Activated naive CD4-positive, alpha-beta T cell treated with anti-CD3 and anti-CD28 coated beads, Interleukin-2, amount 50 U/mL, for 72 hours (primary cell): Measurements from ENCODE around the gene MFSD1. TPM values are rescaled to one million over a fixed set of nuclear protein-coding genes. Genes with fewer than 3 reads are reported as not detected.

Experiments
- ATAC-seq, 2 donors: fragments of 150-1000 bp; cut with Tn5 transposase; 2 replicates each; pipeline ENCODE4 v1.10.0; 2021; ENCODE audit warnings: mild to moderate bottlenecking in 2 of 2, moderate library complexity in 2 of 2
- DNase-seq, 2 donors: peaks; one replicate each; pipeline ENCODE4 v3.0.0; 2021 to 2022; ENCODE audit warnings: low spot score in 2 of 2
- H3K27ac Mint-ChIP-seq, 2 donors: one replicate each; pipeline ENCODE4 v1.8.0; 2022; ENCODE audit warnings: mild to moderate bottlenecking in 2 of 2, mixed read lengths in 2 of 2
- H3K36me3 Mint-ChIP-seq, 2 donors: one replicate each; pipeline ENCODE4 v1.8.0; 2022; ENCODE audit warnings: mixed read lengths in 2 of 2
- H3K9me3 Mint-ChIP-seq, 2 donors: one replicate each; pipeline ENCODE4 v1.8.0; 2022; ENCODE audit warnings: mixed read lengths in 2 of 2
- total RNA-seq, 2 donors: library from RNA; stranded (reverse); gene quantifications; one replicate each; pipeline ENCODE4 v1.2.3, GENCODE V29; 2022

MFSD1 gene
- total RNA-seq, 2 donors from 2014 or later: 17.6 to 21.8 TPM

GRCh38 chr3:158837240-158837639 lies 35.4 kb downstream of the MFSD1 start:
- H3K27ac Mint-ChIP-seq: no peak overlapping the region
- H3K36me3 Mint-ChIP-seq: no peaks in the 10 kb centered on the region
- ATAC-seq: no peak
- no peaks in the 10 kb centered on the region for H3K9me3 Mint-ChIP-seq
- DNase-seq: no peak

DNA sequence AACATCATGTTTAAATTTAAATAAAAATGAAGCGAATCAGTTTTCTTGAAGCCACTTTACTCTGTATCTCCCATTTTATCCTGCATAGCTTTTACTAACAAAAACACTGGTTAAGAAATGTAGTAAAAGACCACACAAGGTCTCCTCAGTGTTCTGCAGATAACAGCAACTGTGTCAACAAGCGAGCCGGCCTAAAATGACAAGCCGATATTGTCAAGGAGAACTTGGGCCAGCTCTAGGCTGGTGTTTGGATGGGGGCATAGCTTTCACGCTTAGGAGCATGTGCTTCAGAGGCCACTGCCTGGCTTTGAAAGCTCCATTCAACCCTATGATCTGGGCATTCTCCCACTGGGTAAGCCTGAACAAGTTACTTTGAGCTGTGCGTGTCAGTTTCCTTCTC lies 38.1 kb downstream of the MFSD1 start:
- DNase-seq (no peak), ATAC-seq (no peak)
- no peaks in the 10 kb centered on the region for H3K9me3 Mint-ChIP-seq
- no peak overlapping the region for H3K27ac Mint-ChIP-seq
- H3K36me3 Mint-ChIP-seq: no peaks in the 10 kb centered on the region

- no peak for ATAC-seq
- Mint-ChIP-seq H3K9me3 (no peaks in the 10 kb centered on the region), H3K36me3 (no peaks in the 10 kb centered on the region), H3K27ac (no peak overlapping the region)
- no peak for DNase-seq
These were observed 39.5 kb downstream of the MFSD1 start for GRCh38 chr3:158841387-158841786.

DNA sequence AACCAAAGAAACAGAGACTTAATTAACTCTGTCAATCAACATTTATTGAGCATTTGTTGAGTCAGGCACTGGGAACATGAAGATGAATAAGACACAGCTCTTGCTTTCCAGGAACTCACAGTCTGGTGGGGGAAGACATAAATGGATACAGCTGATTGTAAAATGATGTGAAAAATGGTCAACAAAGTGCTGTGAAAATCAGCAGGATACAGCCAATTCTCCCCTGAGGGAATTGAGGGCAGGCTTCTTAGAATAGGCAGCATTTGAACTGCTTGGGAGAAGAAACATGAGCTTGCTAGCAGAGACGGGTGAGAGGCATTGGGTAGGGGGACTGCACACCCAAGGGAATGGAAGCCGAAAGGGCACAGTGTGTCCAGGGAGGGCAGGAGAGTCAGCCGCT lies 41.1 kb downstream of the MFSD1 start:
- ATAC-seq (no peak), DNase-seq (no peak)
- H3K36me3 Mint-ChIP-seq: no peaks in the 10 kb centered on the region
- H3K9me3 Mint-ChIP-seq: no peaks in the 10 kb centered on the region
- no peak overlapping the region for H3K27ac Mint-ChIP-seq

GRCh38 chr3:158845765-158846350 lies 44.0 kb downstream of the MFSD1 start:
- H3K27ac Mint-ChIP-seq: no peak overlapping the region
- H3K9me3 Mint-ChIP-seq: no peaks in the 10 kb centered on the region
- ATAC-seq (peak in 1 of 2 donors; percentile 66), DNase-seq (peak in 1 of 2 donors; percentile 32)
- H3K36me3 Mint-ChIP-seq: no peaks in the 10 kb centered on the region

DNA sequence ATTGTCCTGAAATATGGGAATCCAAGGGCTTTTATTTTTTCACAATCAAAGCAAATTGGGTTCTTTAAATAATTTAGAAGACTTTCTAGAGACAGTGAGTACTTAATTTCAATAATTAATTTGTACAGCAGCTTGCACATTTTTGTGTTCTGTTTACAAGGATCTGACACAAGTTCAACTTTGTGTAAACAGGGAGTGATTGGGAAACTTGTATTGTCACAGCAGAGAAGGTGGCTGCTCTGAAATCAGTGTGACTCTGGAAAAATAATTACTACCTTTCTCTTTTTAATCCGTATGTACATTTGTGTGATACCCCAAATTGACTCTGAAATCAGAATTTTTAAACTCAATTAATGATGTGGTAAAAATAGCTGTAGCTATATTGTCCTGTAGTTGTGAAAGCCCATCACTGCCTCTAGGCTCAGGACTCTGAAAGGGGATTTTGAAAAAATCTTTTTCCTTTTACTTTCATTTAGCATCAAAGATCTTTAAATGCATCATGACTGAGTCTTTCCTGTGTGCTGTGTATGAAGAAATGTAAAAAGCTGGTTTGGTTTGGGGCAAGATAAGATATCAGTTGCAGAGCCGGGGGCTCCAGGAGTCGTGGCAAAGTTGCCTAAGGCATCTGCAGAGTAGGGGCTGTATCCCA lies 45.1 kb downstream of the MFSD1 start:
- no peaks in the 10 kb centered on the region for H3K36me3 Mint-ChIP-seq
- H3K27ac Mint-ChIP-seq: no peak overlapping the region
- ATAC-seq (peak; percentile 60 to 62), DNase-seq (no peak)
- H3K9me3 Mint-ChIP-seq: no peaks in the 10 kb centered on the region

DNA sequence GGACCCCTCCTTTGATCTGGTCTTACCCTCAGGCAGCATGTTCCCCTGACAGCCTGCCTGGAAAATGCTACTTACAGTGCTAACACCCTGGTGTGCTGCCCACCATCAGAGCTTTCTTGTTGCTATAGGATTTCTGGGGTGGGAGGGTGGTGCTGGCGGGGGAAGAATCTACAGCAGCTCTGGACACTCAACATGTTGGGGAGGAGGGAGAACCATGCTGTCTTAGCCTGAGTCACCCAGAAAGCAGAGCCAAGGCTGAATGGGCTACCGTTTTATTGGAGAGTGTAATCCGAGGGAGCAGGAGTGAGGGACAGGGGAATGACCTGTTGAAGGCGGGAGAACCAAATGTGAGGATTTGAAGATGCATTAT lies 45.6 kb downstream of the MFSD1 start:
- Mint-ChIP-seq H3K9me3 (no peaks in the 10 kb centered on the region), H3K27ac (no peak overlapping the region), H3K36me3 (no peaks in the 10 kb centered on the region)
- no peak for DNase-seq
- peak in 1 of 2 donors; percentile 31 for ATAC-seq

GRCh38 chr3:158847885-158848284 lies 46.0 kb downstream of the MFSD1 start:
- no peak overlapping the region for H3K27ac Mint-ChIP-seq

GRCh38 chr3:158849757-158850156 lies 47.9 kb downstream of the MFSD1 start:
- Mint-ChIP-seq H3K9me3 (no peaks in the 10 kb centered on the region), H3K27ac (no peak overlapping the region), H3K36me3 (no peaks in the 10 kb centered on the region)
- ATAC-seq (no peak), DNase-seq (no peak)

More at GRCh38 chr3:158847885-158848284, 46.0 kb downstream of the MFSD1 start:
- no peak for DNase-seq
- no peak for ATAC-seq
- H3K36me3 Mint-ChIP-seq: no peaks in the 10 kb centered on the region
- H3K9me3 Mint-ChIP-seq: no peaks in the 10 kb centered on the region

DNA sequence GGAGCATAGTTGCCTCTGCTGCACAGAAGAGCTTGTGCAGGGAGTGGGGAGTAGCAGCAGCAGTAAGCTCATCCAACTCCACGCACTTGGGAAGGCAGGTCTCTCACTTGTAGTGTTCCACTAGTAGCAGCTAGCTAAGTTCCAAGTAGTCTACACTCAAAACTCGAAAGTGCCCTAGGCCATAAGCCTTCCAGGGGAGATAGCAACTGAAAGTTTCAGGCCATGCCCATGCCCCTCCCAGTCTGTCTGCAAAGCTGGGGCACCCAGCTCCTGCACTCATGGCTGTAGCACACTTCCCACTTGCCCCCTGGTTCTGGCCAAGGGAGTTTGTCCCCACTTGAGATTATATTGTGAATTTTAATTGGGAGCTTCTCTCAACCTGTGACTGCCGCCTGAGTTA lies 57.5 kb downstream of the MFSD1 start:
- Mint-ChIP-seq H3K27ac (no peak overlapping the region), H3K9me3 (peaks cover 5% of the 10 kb centered on the region in 2 donors), H3K36me3 (peaks cover 6 to 25% of the 10 kb centered on the region in 2 donors)
- ATAC-seq: no peak
- no peak for DNase-seq

DNA sequence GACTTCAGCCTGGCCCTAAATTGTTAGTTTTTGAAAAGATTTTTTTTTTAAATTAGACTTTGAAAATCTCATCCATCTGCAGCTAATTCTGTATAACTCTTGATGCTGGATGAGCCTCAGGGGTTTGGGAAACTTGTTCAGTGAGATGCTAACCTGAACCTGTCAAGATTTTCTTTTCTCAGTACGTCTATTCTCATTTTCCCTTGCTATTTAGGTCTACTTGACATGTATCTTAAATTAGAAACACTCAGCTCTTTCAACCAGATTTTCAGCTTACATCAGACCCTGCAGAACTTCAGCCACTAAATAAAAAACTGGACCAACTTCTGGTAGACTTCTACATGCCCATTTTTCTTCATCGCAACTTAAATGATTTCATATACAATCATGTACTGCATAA lies 61.4 kb downstream of the MFSD1 start:
- no peak overlapping the region for H3K27ac Mint-ChIP-seq
- no peaks in the 10 kb centered on the region for H3K9me3 Mint-ChIP-seq
- DNase-seq (no peak), ATAC-seq (no peak)
- peaks cover 0 to 5% of the 10 kb centered on the region in 2 donors for H3K36me3 Mint-ChIP-seq

DNA sequence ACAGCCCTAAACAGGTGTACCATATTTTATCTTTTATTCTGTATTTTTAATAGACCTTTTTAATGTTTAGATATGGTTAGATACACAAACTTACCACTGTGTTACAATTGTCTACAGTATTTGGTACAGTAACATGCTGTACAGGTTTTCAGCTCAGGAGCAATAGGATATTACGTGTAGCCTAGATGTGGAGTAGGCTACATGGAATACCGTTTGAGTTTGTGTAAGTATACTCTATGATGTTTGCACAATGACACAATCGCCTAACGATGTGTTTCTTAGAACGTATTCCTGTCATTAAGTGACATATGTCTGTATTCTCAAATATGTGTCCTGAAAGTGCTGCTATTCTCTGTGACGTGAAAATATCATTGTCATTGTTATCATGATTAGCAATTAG lies 62.6 kb downstream of the MFSD1 start:
- Mint-ChIP-seq H3K36me3 (no peaks in the 10 kb centered on the region), H3K9me3 (no peaks in the 10 kb centered on the region), H3K27ac (no peak overlapping the region)
- ATAC-seq (no peak), DNase-seq (no peak)

DNA sequence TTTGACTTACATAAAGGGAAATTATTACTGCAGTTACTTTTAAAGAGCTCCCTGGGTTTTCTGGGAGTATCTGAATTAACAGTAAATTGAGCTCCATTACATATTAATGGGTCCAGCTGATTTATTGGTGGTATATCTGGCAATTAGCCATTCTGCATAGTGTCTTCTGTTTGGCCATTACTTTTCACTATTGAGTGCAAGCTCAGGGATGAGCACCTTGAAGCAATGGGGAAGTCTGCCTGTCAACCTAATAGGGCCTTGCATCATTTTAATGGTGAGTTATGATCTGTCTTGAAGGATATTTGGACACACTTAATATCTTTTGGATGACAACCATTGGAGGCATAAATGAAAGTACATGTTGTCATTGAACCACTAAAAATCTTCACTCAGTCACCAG lies 73.8 kb downstream of the MFSD1 start:
- no peak for DNase-seq
- no peak for ATAC-seq
- no peak overlapping the region for H3K27ac Mint-ChIP-seq
- no peaks in the 10 kb centered on the region for H3K9me3 Mint-ChIP-seq
- no peaks in the 10 kb centered on the region for H3K36me3 Mint-ChIP-seq

Other genes starting within 250 kb of the MFSD1 start
- 1 to 10 TPM; 1.2 to 1.7 TPM for gene MLF1, start 230.9 kb upstream of the MFSD1 start, total RNA-seq
- gene GFM1, start 157.5 kb upstream of the MFSD1 start, total RNA-seq: 10 to 100 TPM; 46.1 to 82.6 TPM
- gene LXN, start 129.4 kb upstream of the MFSD1 start, total RNA-seq: 10 to 100 TPM in 1 of 2 donors, 1 to 10 TPM in 1; 1.4 to 15.2 TPM
- not detected for gene RARRES1, start 69.6 kb upstream of the MFSD1 start, total RNA-seq